A549 (cell line): ENCODE results near the gene CAPSL.

ENCODE experiments used
- CEBPB ChIP-seq, 2 experiments: fragments of >200 bp in 1 of 2; sonication (Bioruptor Twin) in 1 of 2; formaldehyde crosslinking in 1 of 2; IDR thresholded peaks; 2 replicates each; pipeline ENCODE4 v1.6.1; 2012 to 2016
- CTCF ChIP-seq: fragments of >200 bp; sonication (Bioruptor Twin); formaldehyde crosslinking; IDR thresholded peaks from 3 replicates; pipeline ENCODE4 v1.5.1; 2016
- EP300 ChIP-seq, 2 experiments: fragments of >200 bp; sonication (Bioruptor Twin); formaldehyde crosslinking; IDR thresholded peaks; 2 replicates in 1 of 2; 3 replicates in 1 of 2; pipeline ENCODE4 v1.6.1; 2016 to 2017
- HMGXB4 ChIP-seq: fragments of 250-450 bp; sonication (Bioruptor Pico); IDR thresholded peaks from 2 replicates; pipeline ENCODE4 v1.5.0; 2021; ENCODE audit warnings: mild to moderate bottlenecking, moderate library complexity, borderline replicate concordance
- JUN ChIP-seq, 2 experiments: fragments of >200 bp; sonication (Bioruptor Twin); formaldehyde crosslinking; IDR thresholded peaks; 2 replicates in 1 of 2; 3 replicates in 1 of 2; pipeline ENCODE4 v1.6.1; 2016 to 2017
- MAZ ChIP-seq: fragments of 150-350 bp; IDR thresholded peaks from 2 replicates; pipeline ENCODE4 v1.6.1; 2014; ENCODE audit warnings: antibody characterized with exemption, low read depth, low read length, borderline replicate concordance
- POLR2A ChIP-seq: IDR thresholded peaks from 2 replicates; pipeline ENCODE4 v1.6.1; 2012; ENCODE audit warnings: mild to moderate bottlenecking, low read length
- RAD21 ChIP-seq, 2 experiments: fragments of >200 bp in 1 of 2; sonication (Bioruptor Twin) in 1 of 2; formaldehyde crosslinking in 1 of 2; IDR thresholded peaks in 1 of 2; conservative IDR thresholded peaks in 1 of 2; 2 replicates in 1 of 2; 3 replicates in 1 of 2; pipeline ENCODE4 v1.6.1; 2012 to 2018; ENCODE audit warnings: inconsistent platforms in 1 of 2
- RCOR1 ChIP-seq: fragments of 150-350 bp; IDR thresholded peaks from 2 replicates; pipeline ENCODE4 v1.6.1; 2014; ENCODE audit warnings: antibody characterized with exemption, low read length, low read depth
- TP53 ChIP-seq: fragments of 250-450 bp; sonication (Bioruptor Pico); IDR thresholded peaks from 2 replicates; pipeline ENCODE4 v1.5.0; 2021; ENCODE audit warnings: mild to moderate bottlenecking, moderate library complexity
- TF ChIP-seq, protein P1 (sequence below): fragments of 200-600 bp; sonication (generic); IDR thresholded peaks from 2 replicates; pipeline ENCODE4 v1.6.1; 2016; ENCODE audit warnings: antibody characterized with exemption, mild to moderate bottlenecking, moderate library complexity

GRCh38 chr5:35859101-35859661 lies 79.2 kb downstream of the CAPSL start:
- no peak for TF ChIP-seq CEBPB (IDR thresholded peaks at IDR 0.05)
- TF ChIP-seq CTCF: no peak
- TF ChIP-seq MAZ: no peak
- no peak for TF ChIP-seq EP300 (IDR thresholded peaks at IDR 0.05)
- TF ChIP-seq, protein P1, sequence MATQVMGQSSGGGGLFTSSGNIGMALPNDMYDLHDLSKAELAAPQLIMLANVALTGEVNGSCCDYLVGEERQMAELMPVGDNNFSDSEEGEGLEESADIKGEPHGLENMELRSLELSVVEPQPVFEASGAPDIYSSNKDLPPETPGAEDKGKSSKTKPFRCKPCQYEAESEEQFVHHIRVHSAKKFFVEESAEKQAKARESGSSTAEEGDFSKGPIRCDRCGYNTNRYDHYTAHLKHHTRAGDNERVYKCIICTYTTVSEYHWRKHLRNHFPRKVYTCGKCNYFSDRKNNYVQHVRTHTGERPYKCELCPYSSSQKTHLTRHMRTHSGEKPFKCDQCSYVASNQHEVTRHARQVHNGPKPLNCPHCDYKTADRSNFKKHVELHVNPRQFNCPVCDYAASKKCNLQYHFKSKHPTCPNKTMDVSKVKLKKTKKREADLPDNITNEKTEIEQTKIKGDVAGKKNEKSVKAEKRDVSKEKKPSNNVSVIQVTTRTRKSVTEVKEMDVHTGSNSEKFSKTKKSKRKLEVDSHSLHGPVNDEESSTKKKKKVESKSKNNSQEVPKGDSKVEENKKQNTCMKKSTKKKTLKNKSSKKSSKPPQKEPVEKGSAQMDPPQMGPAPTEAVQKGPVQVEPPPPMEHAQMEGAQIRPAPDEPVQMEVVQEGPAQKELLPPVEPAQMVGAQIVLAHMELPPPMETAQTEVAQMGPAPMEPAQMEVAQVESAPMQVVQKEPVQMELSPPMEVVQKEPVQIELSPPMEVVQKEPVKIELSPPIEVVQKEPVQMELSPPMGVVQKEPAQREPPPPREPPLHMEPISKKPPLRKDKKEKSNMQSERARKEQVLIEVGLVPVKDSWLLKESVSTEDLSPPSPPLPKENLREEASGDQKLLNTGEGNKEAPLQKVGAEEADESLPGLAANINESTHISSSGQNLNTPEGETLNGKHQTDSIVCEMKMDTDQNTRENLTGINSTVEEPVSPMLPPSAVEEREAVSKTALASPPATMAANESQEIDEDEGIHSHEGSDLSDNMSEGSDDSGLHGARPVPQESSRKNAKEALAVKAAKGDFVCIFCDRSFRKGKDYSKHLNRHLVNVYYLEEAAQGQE: no peak
- TF ChIP-seq POLR2A: no peak
- no peak for TF ChIP-seq RAD21 (conservative IDR thresholded peaks at IDR 0.05 in 1 of 2, IDR thresholded peaks at IDR 0.05 in 1 of 2)
- no peak for TF ChIP-seq JUN (IDR thresholded peaks at IDR 0.05)
- TF ChIP-seq HMGXB4 (CRISPR knock-in tag): no peak
- TF ChIP-seq RCOR1: no peak
- no peak for TF ChIP-seq TP53 (CRISPR knock-in tag)
